ENCODE data around the gene MYF6.
"Not testable (repeated sequence)": the region's sequence is repeated elsewhere in the genome, so short reads cannot be mapped to it uniquely, and the experiment has no call there.

MYF6 gene

GRCh38 chr12:80707126-80707829 is at the start of gene MYF6:
Gene MYF6 (plus strand): TSS chr12:80707634. CDS start chr12:80707720, 86 bp downstream.
- H3K9me3 ChIP-seq (ENCODE audit: control insufficient read depth, low read length), result no peaks in the 10 kb centered on the region
- H3K4me1 ChIP-seq (ENCODE audit: control insufficient read depth, insufficient read depth, low read length), result peaks cover 25% of the 10 kb centered on the region
- peak within 1 kb of the TSS; percentile 1 for H3K9ac ChIP-seq (ENCODE audit: low read length)
- H3K27me3 ChIP-seq (replicated peaks; ENCODE audit: control insufficient read depth, insufficient read depth, low read length), result peaks cover 22% of the 10 kb centered on the region
- H3K4me3 ChIP-seq (ENCODE audit: low read length), result peak within 1 kb of the TSS; percentile 68
- no peaks in the 10 kb centered on the region for H3K36me3 ChIP-seq (ENCODE audit: control insufficient read depth, insufficient read depth, low read length, severe bottlenecking)
- no peak for DNase-seq (ENCODE audit: low read depth)

GRCh38 chr12:80659512-80660063 is 47.8 kb upstream of the MYF6 start:
- no peak overlapping the region for H3K9ac ChIP-seq (ENCODE audit: low read length)
- no peak overlapping the region for H3K4me3 ChIP-seq (ENCODE audit: low read length)
- H3K4me1 ChIP-seq (ENCODE audit: control insufficient read depth, insufficient read depth, low read length), result peaks cover 14% of the 10 kb centered on the region
- H3K36me3 ChIP-seq (ENCODE audit: control insufficient read depth, insufficient read depth, low read length, severe bottlenecking), result no peaks in the 10 kb centered on the region
- no peaks in the 10 kb centered on the region for H3K9me3 ChIP-seq (ENCODE audit: control insufficient read depth, low read length)
- no peak for DNase-seq (ENCODE audit: low read depth)
- H3K27me3 ChIP-seq (replicated peaks; ENCODE audit: control insufficient read depth, insufficient read depth, low read length), result no peaks in the 10 kb centered on the region

GRCh38 chr12:80662586-80662985 is 44.8 kb upstream of the MYF6 start:
- Histone ChIP-seq H3K27me3 (replicated peaks; ENCODE audit: control insufficient read depth, insufficient read depth, low read length) (no peaks in the 10 kb centered on the region), H3K4me3 (ENCODE audit: low read length) (no peak overlapping the region), H3K36me3 (ENCODE audit: control insufficient read depth, insufficient read depth, low read length, severe bottlenecking) (no peaks in the 10 kb centered on the region), H3K9ac (ENCODE audit: low read length) (no peak overlapping the region), H3K9me3 (ENCODE audit: control insufficient read depth, low read length) (no peaks in the 10 kb centered on the region), H3K4me1 (ENCODE audit: control insufficient read depth, insufficient read depth, low read length) (no peaks in the 10 kb centered on the region)
- no peak for DNase-seq (ENCODE audit: low read depth)

GRCh38 chr12:80670214-80670613 is 37.2 kb upstream of the MYF6 start:
- Histone ChIP-seq H3K4me3 (ENCODE audit: low read length) (no peak overlapping the region), H3K36me3 (ENCODE audit: control insufficient read depth, insufficient read depth, low read length, severe bottlenecking) (no peaks in the 10 kb centered on the region), H3K9ac (ENCODE audit: low read length) (no peak overlapping the region), H3K4me1 (ENCODE audit: control insufficient read depth, insufficient read depth, low read length) (no peaks in the 10 kb centered on the region), H3K27me3 (replicated peaks; ENCODE audit: control insufficient read depth, insufficient read depth, low read length) (no peaks in the 10 kb centered on the region), H3K9me3 (ENCODE audit: control insufficient read depth, low read length) (no peaks in the 10 kb centered on the region)
- no peak for DNase-seq (ENCODE audit: low read depth)

GRCh38 chr12:80676042-80676636 is 31.3 kb upstream of the MYF6 start:
- peak; percentile 63 for DNase-seq (ENCODE audit: low read depth)
- H3K9me3 ChIP-seq (ENCODE audit: control insufficient read depth, low read length); H3K4me1 ChIP-seq (ENCODE audit: control insufficient read depth, insufficient read depth, low read length); H3K4me3 ChIP-seq (ENCODE audit: low read length); H3K9ac ChIP-seq (ENCODE audit: low read length); H3K27me3 ChIP-seq (replicated peaks; ENCODE audit: control insufficient read depth, insufficient read depth, low read length); H3K36me3 ChIP-seq (ENCODE audit: control insufficient read depth, insufficient read depth, low read length, severe bottlenecking): not testable (repeated sequence)

GRCh38 chr12:80676856-80677255 is 30.6 kb upstream of the MYF6 start:
- Histone ChIP-seq H3K4me3 (ENCODE audit: low read length) (no peak overlapping the region), H3K4me1 (ENCODE audit: control insufficient read depth, insufficient read depth, low read length) (no peaks in the 10 kb centered on the region), H3K9me3 (ENCODE audit: control insufficient read depth, low read length) (no peaks in the 10 kb centered on the region), H3K9ac (ENCODE audit: low read length) (no peak overlapping the region), H3K36me3 (ENCODE audit: control insufficient read depth, insufficient read depth, low read length, severe bottlenecking) (no peaks in the 10 kb centered on the region), H3K27me3 (replicated peaks; ENCODE audit: control insufficient read depth, insufficient read depth, low read length) (no peaks in the 10 kb centered on the region)
- DNase-seq (ENCODE audit: low read depth), result no peak

GRCh38 chr12:80677994-80678393 is 29.4 kb upstream of the MYF6 start:
- Histone ChIP-seq H3K9ac (ENCODE audit: low read length) (no peak overlapping the region), H3K36me3 (ENCODE audit: control insufficient read depth, insufficient read depth, low read length, severe bottlenecking) (no peaks in the 10 kb centered on the region), H3K4me1 (ENCODE audit: control insufficient read depth, insufficient read depth, low read length) (no peaks in the 10 kb centered on the region), H3K4me3 (ENCODE audit: low read length) (no peak overlapping the region), H3K9me3 (ENCODE audit: control insufficient read depth, low read length) (no peaks in the 10 kb centered on the region), H3K27me3 (replicated peaks; ENCODE audit: control insufficient read depth, insufficient read depth, low read length) (no peaks in the 10 kb centered on the region)
- DNase-seq (ENCODE audit: low read depth), result no peak

- no peak for DNase-seq (ENCODE audit: low read depth)
- Histone ChIP-seq H3K27me3 (replicated peaks; ENCODE audit: control insufficient read depth, insufficient read depth, low read length) (no peaks in the 10 kb centered on the region), H3K4me1 (ENCODE audit: control insufficient read depth, insufficient read depth, low read length) (no peaks in the 10 kb centered on the region), H3K9ac (ENCODE audit: low read length) (no peak overlapping the region), H3K36me3 (ENCODE audit: control insufficient read depth, insufficient read depth, low read length, severe bottlenecking) (no peaks in the 10 kb centered on the region), H3K4me3 (ENCODE audit: low read length) (no peak overlapping the region), H3K9me3 (ENCODE audit: control insufficient read depth, low read length) (no peaks in the 10 kb centered on the region)
Measured at GRCh38 chr12:80679346-80680131, 27.9 kb upstream of the MYF6 start.

GRCh38 chr12:80681287-80681686 is 26.1 kb upstream of the MYF6 start:
- Histone ChIP-seq H3K4me3 (ENCODE audit: low read length) (no peak overlapping the region), H3K27me3 (replicated peaks; ENCODE audit: control insufficient read depth, insufficient read depth, low read length) (no peaks in the 10 kb centered on the region), H3K36me3 (ENCODE audit: control insufficient read depth, insufficient read depth, low read length, severe bottlenecking) (no peaks in the 10 kb centered on the region), H3K9ac (ENCODE audit: low read length) (no peak overlapping the region), H3K9me3 (ENCODE audit: control insufficient read depth, low read length) (no peaks in the 10 kb centered on the region), H3K4me1 (ENCODE audit: control insufficient read depth, insufficient read depth, low read length) (no peaks in the 10 kb centered on the region)
- DNase-seq (ENCODE audit: low read depth), result peak; percentile 53

- H3K27me3 ChIP-seq (replicated peaks; ENCODE audit: control insufficient read depth, insufficient read depth, low read length), result no peaks in the 10 kb centered on the region
- no peaks in the 10 kb centered on the region for H3K36me3 ChIP-seq (ENCODE audit: control insufficient read depth, insufficient read depth, low read length, severe bottlenecking)
- DNase-seq (ENCODE audit: low read depth), result no peak
- no peak overlapping the region for H3K4me3 ChIP-seq (ENCODE audit: low read length)
- H3K9me3 ChIP-seq (ENCODE audit: control insufficient read depth, low read length), result no peaks in the 10 kb centered on the region
- H3K9ac ChIP-seq (ENCODE audit: low read length), result no peak overlapping the region
- no peaks in the 10 kb centered on the region for H3K4me1 ChIP-seq (ENCODE audit: control insufficient read depth, insufficient read depth, low read length)
Measured at GRCh38 chr12:80681786-80682185, 25.6 kb upstream of the MYF6 start.

GRCh38 chr12:80684077-80684495 is 23.3 kb upstream of the MYF6 start:
- Histone ChIP-seq H3K4me3 (ENCODE audit: low read length) (no peak overlapping the region), H3K9me3 (ENCODE audit: control insufficient read depth, low read length) (peaks cover 2% of the 10 kb centered on the region), H3K36me3 (ENCODE audit: control insufficient read depth, insufficient read depth, low read length, severe bottlenecking) (no peaks in the 10 kb centered on the region), H3K9ac (ENCODE audit: low read length) (no peak overlapping the region), H3K4me1 (ENCODE audit: control insufficient read depth, insufficient read depth, low read length) (no peaks in the 10 kb centered on the region), H3K27me3 (replicated peaks; ENCODE audit: control insufficient read depth, insufficient read depth, low read length) (no peaks in the 10 kb centered on the region)
- DNase-seq (ENCODE audit: low read depth), result no peak
